Measurements from ENCODE around the gene CTNND2.

DNA sequence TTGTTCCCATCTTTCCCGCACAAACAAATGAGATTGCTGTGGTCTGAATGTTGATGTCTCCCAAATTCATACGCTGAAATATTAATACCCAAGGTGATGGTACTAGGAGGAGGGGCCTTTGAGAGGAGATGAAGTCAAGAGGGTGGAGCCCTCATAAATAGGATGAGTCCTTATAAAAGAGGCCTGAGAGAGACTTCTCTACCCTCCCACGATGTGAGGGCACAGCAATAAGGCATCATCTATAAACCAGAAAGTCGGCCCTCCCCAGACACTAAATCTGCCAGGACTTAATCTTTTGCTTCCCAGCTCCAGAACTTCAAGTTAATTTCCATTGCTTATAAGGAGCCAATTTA is 170.4 kb downstream of the CTNND2 start:
- TF ChIP-seq, protein P1, sequence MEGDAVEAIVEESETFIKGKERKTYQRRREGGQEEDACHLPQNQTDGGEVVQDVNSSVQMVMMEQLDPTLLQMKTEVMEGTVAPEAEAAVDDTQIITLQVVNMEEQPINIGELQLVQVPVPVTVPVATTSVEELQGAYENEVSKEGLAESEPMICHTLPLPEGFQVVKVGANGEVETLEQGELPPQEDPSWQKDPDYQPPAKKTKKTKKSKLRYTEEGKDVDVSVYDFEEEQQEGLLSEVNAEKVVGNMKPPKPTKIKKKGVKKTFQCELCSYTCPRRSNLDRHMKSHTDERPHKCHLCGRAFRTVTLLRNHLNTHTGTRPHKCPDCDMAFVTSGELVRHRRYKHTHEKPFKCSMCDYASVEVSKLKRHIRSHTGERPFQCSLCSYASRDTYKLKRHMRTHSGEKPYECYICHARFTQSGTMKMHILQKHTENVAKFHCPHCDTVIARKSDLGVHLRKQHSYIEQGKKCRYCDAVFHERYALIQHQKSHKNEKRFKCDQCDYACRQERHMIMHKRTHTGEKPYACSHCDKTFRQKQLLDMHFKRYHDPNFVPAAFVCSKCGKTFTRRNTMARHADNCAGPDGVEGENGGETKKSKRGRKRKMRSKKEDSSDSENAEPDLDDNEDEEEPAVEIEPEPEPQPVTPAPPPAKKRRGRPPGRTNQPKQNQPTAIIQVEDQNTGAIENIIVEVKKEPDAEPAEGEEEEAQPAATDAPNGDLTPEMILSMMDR (conservative IDR thresholded peaks at IDR 0.05; ENCODE audit: low read depth, low read length) = no peak
- TF ChIP-seq EZH2 (IDR thresholded peaks at IDR 0.05; ENCODE audit: borderline replicate concordance, low read depth, low read length, poor library complexity, severe bottlenecking) = no peak

Data from A673 (cell line).